Fibroblast of the aortic adventitia (primary cell): Measurements from ENCODE around the gene SYTL5. TPM values are rescaled to one million over a fixed set of nuclear protein-coding genes. Genes with fewer than 3 reads are reported as not detected.
A peak's percentile ranks its signal among the peaks of the same experiment; 100 is the strongest.

Experiments used
- DNase-seq: peaks from one replicate; pipeline ENCODE4 v3.0.0-alpha.2; 2010; ENCODE audit warnings: low read depth
- H3K4me3 ChIP-seq: 2 replicates; pipeline ENCODE4 v1.5.1; 2011; ENCODE audit warnings: low read depth, mild to moderate bottlenecking, control low read depth, low read length, moderate library complexity
- total RNA-seq: library from RNA; depleted of rRNA; stranded (reverse); fragments of >200 nt; gene quantifications from 2 replicates; pipeline ENCODE4 v1.2.3, GENCODE V29; 2012; ENCODE audit warnings: low replicate concordance
- TF ChIP-seq, protein P1 (sequence below): IDR thresholded peaks from 2 replicates; pipeline ENCODE4 v1.5.1; 2011; ENCODE audit warnings: mild to moderate bottlenecking, low read length, control low read depth, inconsistent platforms; ENCODE audit not compliant: insufficient read depth

SYTL5 gene
- total RNA-seq, 1 donor = 0.36 TPM

DNA sequence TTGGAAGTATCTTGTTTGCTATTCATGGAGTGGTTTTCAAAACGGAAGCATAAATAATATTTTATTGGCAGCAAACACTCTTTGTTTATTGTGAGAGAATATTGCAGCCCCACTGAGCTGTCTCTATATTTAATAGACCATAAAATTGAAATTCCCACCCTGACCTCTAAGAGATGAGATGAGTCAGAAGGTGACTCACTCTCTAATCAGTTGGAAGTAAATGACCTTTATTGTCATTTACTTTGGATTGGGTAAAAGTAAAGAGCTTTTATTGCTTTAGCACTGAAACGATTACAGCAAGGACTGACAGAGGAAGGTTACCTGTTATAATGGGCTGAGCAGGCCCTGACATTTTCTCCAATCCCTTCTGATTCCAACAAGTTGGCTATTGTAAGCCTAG lies 55.0 kb downstream of the SYTL5 start:
- TF ChIP-seq, protein P1, sequence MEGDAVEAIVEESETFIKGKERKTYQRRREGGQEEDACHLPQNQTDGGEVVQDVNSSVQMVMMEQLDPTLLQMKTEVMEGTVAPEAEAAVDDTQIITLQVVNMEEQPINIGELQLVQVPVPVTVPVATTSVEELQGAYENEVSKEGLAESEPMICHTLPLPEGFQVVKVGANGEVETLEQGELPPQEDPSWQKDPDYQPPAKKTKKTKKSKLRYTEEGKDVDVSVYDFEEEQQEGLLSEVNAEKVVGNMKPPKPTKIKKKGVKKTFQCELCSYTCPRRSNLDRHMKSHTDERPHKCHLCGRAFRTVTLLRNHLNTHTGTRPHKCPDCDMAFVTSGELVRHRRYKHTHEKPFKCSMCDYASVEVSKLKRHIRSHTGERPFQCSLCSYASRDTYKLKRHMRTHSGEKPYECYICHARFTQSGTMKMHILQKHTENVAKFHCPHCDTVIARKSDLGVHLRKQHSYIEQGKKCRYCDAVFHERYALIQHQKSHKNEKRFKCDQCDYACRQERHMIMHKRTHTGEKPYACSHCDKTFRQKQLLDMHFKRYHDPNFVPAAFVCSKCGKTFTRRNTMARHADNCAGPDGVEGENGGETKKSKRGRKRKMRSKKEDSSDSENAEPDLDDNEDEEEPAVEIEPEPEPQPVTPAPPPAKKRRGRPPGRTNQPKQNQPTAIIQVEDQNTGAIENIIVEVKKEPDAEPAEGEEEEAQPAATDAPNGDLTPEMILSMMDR = no peak
- no peak overlapping the region for H3K4me3 ChIP-seq
- peak; percentile 34 for DNase-seq

DNA sequence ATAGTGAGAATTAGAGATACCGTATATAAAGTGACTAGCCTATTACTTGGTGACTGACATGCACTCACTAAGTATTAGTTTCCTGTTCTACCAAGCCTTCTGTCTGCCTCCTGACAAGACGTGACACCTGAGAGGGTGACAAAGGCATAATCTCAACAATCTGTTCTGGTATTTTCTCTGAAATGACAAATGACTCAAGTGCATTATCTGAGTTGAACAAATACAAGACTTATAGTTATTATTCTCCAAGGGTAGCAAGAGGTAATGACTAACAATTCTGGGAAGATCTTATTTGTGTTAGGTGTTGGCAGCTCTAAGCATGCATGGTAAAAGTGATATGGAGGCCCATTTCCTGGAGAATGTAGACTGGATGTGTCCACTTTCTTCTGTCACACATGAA lies 60.6 kb downstream of the SYTL5 start:
- TF ChIP-seq, protein P1 = no peak
- no peak for DNase-seq
- no peak overlapping the region for H3K4me3 ChIP-seq

DNA sequence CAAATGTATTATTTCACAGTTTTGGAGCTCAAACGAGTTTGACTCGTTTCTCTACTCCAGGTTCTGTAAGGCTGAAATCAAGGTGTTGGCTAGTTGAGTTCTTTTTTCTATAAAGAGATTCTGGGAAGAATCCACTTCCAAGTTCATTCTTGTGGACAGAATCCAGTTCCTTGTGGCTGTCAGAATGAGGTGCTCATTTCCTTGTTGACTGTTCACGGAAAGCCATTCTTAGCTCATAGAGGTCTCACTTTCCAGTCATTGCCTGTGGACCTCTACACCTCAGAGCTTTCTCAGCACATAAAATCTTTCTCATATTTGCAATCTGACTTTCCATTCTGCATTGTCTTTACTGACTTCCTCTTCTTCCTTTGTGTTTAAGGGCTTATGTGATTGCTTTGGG lies 62.9 kb downstream of the SYTL5 start:
- no peak for DNase-seq
- TF ChIP-seq, protein P1 = no peak
- no peak overlapping the region for H3K4me3 ChIP-seq

DNA sequence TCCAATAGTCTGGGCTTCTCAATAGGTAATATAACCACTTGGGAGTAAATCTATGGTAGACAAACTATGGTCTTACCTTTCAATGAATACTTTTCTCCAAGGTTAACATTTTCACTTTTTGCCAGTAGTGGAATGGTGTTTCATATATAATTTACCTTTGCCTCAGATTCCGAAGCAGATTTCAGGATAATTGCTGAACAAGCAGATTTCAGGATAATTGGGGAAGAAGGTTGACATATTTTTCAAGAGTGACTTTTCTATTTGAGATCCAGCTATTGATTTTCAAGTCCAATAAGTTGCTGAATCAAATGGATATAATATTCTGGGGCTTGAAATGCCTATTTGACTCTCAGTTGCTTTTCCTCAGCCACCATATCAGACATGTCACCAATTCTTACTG lies 63.6 kb downstream of the SYTL5 start:
- TF ChIP-seq, protein P1 = no peak
- no peak overlapping the region for H3K4me3 ChIP-seq
- DNase-seq = no peak

DNA sequence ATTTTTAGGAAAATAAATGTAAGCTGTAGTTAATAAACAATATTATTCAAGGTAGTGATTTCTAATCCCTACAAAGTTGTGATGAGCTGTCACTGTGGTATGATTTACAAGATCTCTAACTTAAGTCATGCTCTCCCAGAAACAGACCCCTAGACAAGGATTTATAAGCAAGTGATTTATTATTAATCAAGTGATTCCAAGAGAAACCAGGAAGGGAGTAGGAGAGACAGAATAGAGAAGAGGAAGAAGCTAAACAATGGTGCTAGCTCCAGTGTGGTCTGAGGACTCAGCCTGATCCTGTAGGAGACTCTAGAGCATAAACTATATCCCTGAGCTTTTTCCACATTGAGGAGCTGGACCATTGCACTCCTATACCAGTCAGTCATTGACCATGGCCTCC lies 73.1 kb downstream of the SYTL5 start:
- H3K4me3 ChIP-seq = no peak overlapping the region
- DNase-seq = no peak
- TF ChIP-seq, protein P1 = no peak

DNA sequence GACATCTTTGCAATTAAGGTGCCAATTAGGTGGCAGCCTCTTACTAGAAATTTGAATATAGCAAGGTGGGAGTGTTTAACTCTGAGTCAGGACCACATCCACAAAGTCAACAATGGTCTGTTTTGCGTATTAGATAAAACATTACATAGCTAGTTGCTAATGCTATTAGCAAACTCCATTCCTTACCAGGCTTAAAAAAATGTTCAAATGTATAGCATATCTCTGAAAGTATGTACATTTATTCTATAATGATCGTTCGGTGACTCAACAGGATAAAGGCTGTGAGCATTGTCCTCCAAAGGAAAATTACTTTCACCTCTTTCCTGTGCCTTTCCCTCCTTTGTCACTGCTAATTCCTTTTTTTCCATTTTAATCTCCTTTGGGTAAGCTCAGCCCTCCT lies 74.5 kb downstream of the SYTL5 start:
- no peak overlapping the region for H3K4me3 ChIP-seq
- no peak for DNase-seq
- TF ChIP-seq, protein P1 = no peak

DNA sequence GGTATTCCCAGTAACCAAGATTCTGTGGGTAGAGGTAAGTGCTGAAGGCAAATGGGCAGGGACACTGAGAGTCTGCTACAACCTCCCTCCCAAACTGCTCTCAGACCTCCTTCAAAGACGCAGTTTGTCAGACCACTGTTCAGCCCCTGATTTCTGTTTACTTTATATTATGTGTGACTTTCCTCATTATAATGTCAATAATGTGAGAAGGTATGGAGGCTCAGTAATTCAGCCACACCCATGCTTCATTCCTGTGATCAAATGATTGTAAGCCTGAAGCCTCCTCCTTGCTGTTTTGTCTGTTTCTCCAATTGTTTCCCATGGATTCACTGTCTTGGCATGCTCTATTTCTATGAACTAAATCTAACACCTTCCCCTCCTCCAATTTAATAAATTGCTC lies 75.6 kb downstream of the SYTL5 start:
- no peak overlapping the region for H3K4me3 ChIP-seq
- no peak for DNase-seq
- TF ChIP-seq, protein P1 = no peak
